ENCODE results near the gene HOXD13. TPM values are rescaled to one million over a fixed set of nuclear protein-coding genes. Genes with fewer than 3 reads are reported as not detected.
A peak's percentile ranks its signal among the peaks of the same experiment; 100 is the strongest.

HOXD13 gene
- total RNA-seq (2014; rRNA removed) (0.36 and 0.46 TPM in 2 replicates), Bru-seq, nascent RNA (percentile 17 among the genes with signal in this experiment), BruChase-seq, experiment 1, labeled RNA remaining after a 6-hour chase (percentile 34 among the genes with signal in this experiment), BruChase-seq, experiment 2, labeled RNA remaining after a 2-hour chase (percentile 24 among the genes with signal in this experiment)
- long read RNA-seq, partial matches to known transcripts, result 0 of 1 reads
- long read RNA-seq, other reads (novel, unspliced or antisense), result 0 of 1 reads

DNA sequence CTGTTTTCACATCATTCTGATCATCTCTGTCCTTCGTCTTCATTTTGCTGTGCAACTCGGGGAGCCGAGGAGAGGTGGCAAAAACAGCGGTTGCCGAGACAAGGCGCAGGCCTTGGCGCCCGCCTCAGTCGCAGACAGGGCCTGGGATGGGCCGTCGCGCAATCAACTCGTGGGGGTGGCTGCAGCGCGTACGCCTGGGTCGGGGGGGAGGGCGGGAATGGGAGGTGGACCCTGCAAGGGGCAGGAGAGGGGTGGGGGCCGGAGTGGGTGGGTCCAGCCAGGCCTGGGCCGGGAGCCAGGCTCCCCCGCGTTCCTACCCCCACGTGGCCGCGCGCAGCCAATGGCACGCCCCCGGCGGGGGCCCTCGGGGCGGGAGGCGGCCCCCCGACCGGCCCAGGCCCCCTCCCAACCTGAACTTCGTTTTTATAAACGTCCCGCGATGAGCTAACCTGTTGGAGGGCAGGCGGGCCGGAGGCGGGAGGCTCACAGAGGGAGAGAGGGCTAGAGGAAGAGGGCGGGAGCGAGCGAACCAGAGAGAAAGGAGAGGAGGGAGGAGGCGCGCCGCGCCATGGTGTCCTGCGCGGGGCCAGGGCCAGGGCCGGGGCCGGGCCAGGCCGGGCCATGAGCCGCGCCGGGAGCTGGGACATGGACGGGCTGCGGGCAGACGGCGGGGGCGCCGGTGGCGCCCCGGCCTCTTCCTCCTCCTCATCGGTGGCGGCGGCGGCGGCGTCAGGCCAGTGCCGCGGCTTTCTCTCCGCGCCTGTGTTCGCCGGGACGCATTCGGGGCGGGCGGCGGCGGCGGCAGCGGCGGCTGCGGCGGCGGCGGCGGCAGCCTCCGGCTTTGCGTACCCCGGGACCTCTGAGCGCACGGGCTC is at the start of gene HOXD13:
HOXD13 (plus strand) TSS at position 452 of the 875 bp plus-strand sequence; CDS start at position 622, 170 bp downstream.
- ChIA-PET CTCF (interaction anchor here (0.5 kb wide), 1 partner anchor 1701 kb away, joined by 8 read pairs; no protein-coding TSS in a partner anchor), POLR2A (ENCODE audit: unreplicated experiment) (interaction anchor here (0.6 kb wide), 1 partner anchor 225 kb away, joined by 3 read pairs; no protein-coding TSS in a partner anchor)
- no peak for TF ChIP-seq EZH2phosphoT487 (IDR thresholded peaks at IDR 0.05; ENCODE audit: borderline replicate concordance, low read length)
- TF ChIP-seq EZH2 (IDR thresholded peaks at IDR 0.05; ENCODE audit: low read length, unreplicated experiment), result no peak
- TF ChIP-seq, protein P1, sequence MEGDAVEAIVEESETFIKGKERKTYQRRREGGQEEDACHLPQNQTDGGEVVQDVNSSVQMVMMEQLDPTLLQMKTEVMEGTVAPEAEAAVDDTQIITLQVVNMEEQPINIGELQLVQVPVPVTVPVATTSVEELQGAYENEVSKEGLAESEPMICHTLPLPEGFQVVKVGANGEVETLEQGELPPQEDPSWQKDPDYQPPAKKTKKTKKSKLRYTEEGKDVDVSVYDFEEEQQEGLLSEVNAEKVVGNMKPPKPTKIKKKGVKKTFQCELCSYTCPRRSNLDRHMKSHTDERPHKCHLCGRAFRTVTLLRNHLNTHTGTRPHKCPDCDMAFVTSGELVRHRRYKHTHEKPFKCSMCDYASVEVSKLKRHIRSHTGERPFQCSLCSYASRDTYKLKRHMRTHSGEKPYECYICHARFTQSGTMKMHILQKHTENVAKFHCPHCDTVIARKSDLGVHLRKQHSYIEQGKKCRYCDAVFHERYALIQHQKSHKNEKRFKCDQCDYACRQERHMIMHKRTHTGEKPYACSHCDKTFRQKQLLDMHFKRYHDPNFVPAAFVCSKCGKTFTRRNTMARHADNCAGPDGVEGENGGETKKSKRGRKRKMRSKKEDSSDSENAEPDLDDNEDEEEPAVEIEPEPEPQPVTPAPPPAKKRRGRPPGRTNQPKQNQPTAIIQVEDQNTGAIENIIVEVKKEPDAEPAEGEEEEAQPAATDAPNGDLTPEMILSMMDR (conservative IDR thresholded peaks at IDR 0.05; ENCODE audit: low read depth, low read length), result no peak
- no peaks in the 10 kb centered on the region for H3K9me3 ChIP-seq (ENCODE audit: low read length)
- no TSS peak for BruUV-seq (replicated peaks)
- H3F3A ChIP-seq (ENCODE audit: low read length, unreplicated experiment), result no peaks in the 10 kb centered on the region
- intact Hi-C loops (cut with micrococcal nuclease), result loop anchor here (10.0 kb wide), 1 partner anchor 1058 kb away; no protein-coding TSS in a partner anchor
- peak within 1 kb of the TSS; percentile 78 for H2AFZ ChIP-seq (ENCODE audit: low read length)
- peaks cover 40% of the 10 kb centered on the region for H3K27me3 ChIP-seq (ENCODE audit: low read length)
- peak within 1 kb of the TSS; percentile 66 for H3K4me3 ChIP-seq (ENCODE audit: low read length)
- no peaks in the 10 kb centered on the region for H3K9me2 ChIP-seq (replicated peaks; ENCODE audit: low read length)
- no peak within 1 kb of the TSS for H3K27ac ChIP-seq (ENCODE audit: low read length)
- peak; percentile 11 for ATAC-seq
- H3K4me1 ChIP-seq (ENCODE audit: insufficient read depth, low read length), result peaks cover 7% of the 10 kb centered on the region; the same call in 1 of the 2 replicates
- H4K20me1 ChIP-seq (ENCODE audit: low read length), result no peaks in the 10 kb centered on the region
- no peaks in the 10 kb centered on the region for H3K79me2 ChIP-seq (ENCODE audit: low read length)
- no peaks in the 10 kb centered on the region for H3K36me3 ChIP-seq (ENCODE audit: low read depth, low read length)
- H3K4me2 ChIP-seq (ENCODE audit: low read length), result peak within 1 kb of the TSS; percentile 84
- no peak within 1 kb of the TSS for H3K9ac ChIP-seq (ENCODE audit: low read length)
- no peak for DNase-seq

DNA sequence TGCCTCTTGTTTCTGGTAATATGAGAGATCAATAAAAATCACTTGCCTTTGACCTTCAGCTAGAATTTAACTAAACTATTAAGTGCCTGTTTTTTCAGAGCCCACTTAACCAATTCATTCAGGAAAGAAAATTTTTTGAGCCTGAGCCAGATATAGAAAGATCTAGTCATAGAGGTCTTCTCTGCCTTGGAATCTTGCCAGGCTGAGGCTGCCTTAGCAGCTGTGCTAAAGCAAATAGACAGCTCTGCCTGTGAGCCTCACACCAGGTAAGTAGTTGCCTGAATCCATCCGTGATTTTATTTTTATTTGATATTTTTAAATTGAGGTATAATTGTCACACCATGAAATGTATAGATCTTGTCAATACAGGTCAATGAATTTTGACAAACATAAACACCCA is 36.1 kb upstream of the HOXD13 start:
- no peak for ATAC-seq
- H2AFZ ChIP-seq (ENCODE audit: low read length), result no peak overlapping the region
- no peaks in the 10 kb centered on the region for H3K79me2 ChIP-seq (ENCODE audit: low read length)
- TF ChIP-seq, protein P1 (conservative IDR thresholded peaks at IDR 0.05; ENCODE audit: low read depth, low read length), result no peak
- no peak for TF ChIP-seq EZH2 (IDR thresholded peaks at IDR 0.05; ENCODE audit: low read length, unreplicated experiment)
- TF ChIP-seq EZH2phosphoT487 (IDR thresholded peaks at IDR 0.05; ENCODE audit: borderline replicate concordance, low read length), result no peak
- POLR2A ChIA-PET (ENCODE audit: unreplicated experiment), result no interaction called here
- no peak overlapping the region for H3K4me2 ChIP-seq (ENCODE audit: low read length)
- H3K27ac ChIP-seq (ENCODE audit: low read length), result no peak overlapping the region
- H3K4me1 ChIP-seq (ENCODE audit: insufficient read depth, low read length), result no peaks in the 10 kb centered on the region
- H3K27me3 ChIP-seq (ENCODE audit: low read length), result peaks cover 56% of the 10 kb centered on the region
- intact Hi-C loops (cut with micrococcal nuclease), result no loop called here
- no peaks in the 10 kb centered on the region for H3K36me3 ChIP-seq (ENCODE audit: low read depth, low read length)
- no peaks in the 10 kb centered on the region for H3K9me2 ChIP-seq (replicated peaks; ENCODE audit: low read length)
- H3K9ac ChIP-seq (ENCODE audit: low read length), result no peak overlapping the region
- no peaks in the 10 kb centered on the region for H3K9me3 ChIP-seq (ENCODE audit: low read length)
- CTCF ChIA-PET, result no interaction called here
- BruUV-seq (replicated peaks), result no TSS peak
- no peaks in the 10 kb centered on the region for H4K20me1 ChIP-seq (ENCODE audit: low read length)
- no peak for DNase-seq
- H3F3A ChIP-seq (ENCODE audit: low read length, unreplicated experiment), result no peaks in the 10 kb centered on the region
- H3K4me3 ChIP-seq (ENCODE audit: low read length), result no peak overlapping the region

Data from PC-3 (cell line).